Liver (tissue), 9 donors: ENCODE data around the gene COL12A1. TPM values are rescaled to one million over a fixed set of nuclear protein-coding genes. Genes with fewer than 3 reads are reported as not detected.

Source experiments
- DNase-seq: peaks from one replicate; pipeline ENCODE4 v3.0.0-alpha.2; 2017; ENCODE audit warnings: low spot score
- H3K27ac ChIP-seq, 2 donors: one replicate each; pipeline ENCODE4 v1.7.0; 2013; ENCODE audit warnings: inconsistent platforms in 2 of 2, low read length in 2 of 2, control low read depth in 1 of 2, low read depth in 1 of 2, mild to moderate bottlenecking in 1 of 2
- H3K27me3 ChIP-seq, 4 donors: one replicate each; pipeline versions ENCODE4 v1.6.1 to v1.7.0; 2013; ENCODE audit warnings: low read length in 3 of 4, inconsistent platforms in 1 of 4, mild to moderate bottlenecking in 1 of 4, moderate library complexity in 1 of 4; ENCODE audit not compliant: control insufficient read depth in 4 of 4, insufficient read depth in 4 of 4
- H3K36me3 ChIP-seq, 4 donors: one replicate each; pipeline versions ENCODE4 v1.6.1 to v1.7.0; 2013; ENCODE audit warnings: low read length in 3 of 4, mild to moderate bottlenecking in 3 of 4, low read depth in 1 of 4, moderate library complexity in 1 of 4; ENCODE audit not compliant: control insufficient read depth in 4 of 4, insufficient read depth in 3 of 4
- H3K4me1 ChIP-seq, 4 donors: one replicate each; pipeline versions ENCODE4 v1.6.1 to v1.7.0; 2013; ENCODE audit warnings: low read length in 3 of 4, mild to moderate bottlenecking in 3 of 4, moderate library complexity in 1 of 4; ENCODE audit not compliant: control insufficient read depth in 4 of 4, insufficient read depth in 4 of 4
- H3K4me3 ChIP-seq, 3 donors: one replicate each; pipeline versions ENCODE4 v1.6.1 to v1.7.0; 2013; ENCODE audit warnings: low read length in 3 of 3, control low read depth in 1 of 3, low read depth in 1 of 3, mild to moderate bottlenecking in 1 of 3
- H3K9ac ChIP-seq, 2 donors: one replicate each; pipeline ENCODE4 v1.7.0; 2013; ENCODE audit warnings: low read length in 2 of 2, mild to moderate bottlenecking in 2 of 2, moderate library complexity in 2 of 2, control low read depth in 1 of 2, low read depth in 1 of 2
- H3K9me3 ChIP-seq, 4 donors: one replicate each; pipeline versions ENCODE4 v1.6.1 to v1.7.0; 2013; ENCODE audit warnings: low read length in 3 of 4; ENCODE audit not compliant: control insufficient read depth in 4 of 4
- ATF3 ChIP-seq: IDR thresholded peaks from 2 replicates; pipeline ENCODE4 v1.6.1; 2016; ENCODE audit warnings: antibody characterized with exemption
- CTCF ChIP-seq: fragments of 150-350 bp; IDR thresholded peaks from 2 replicates; pipeline ENCODE4 v1.5.1; 2017; ENCODE audit warnings: improper control_type of control experiment, low read depth, low read length; ENCODE audit not compliant: missing input control
- EGR1 ChIP-seq, 2 donors: IDR thresholded peaks; 2 replicates each; pipeline ENCODE4 v1.6.1; 2016 to 2018; ENCODE audit warnings: antibody characterized with exemption in 2 of 2, low read depth in 2 of 2
- FOXA1 ChIP-seq: IDR thresholded peaks from 2 replicates; pipeline ENCODE4 v1.6.1; 2016; ENCODE audit warnings: antibody characterized with exemption
- FOXA2 ChIP-seq: IDR thresholded peaks from 2 replicates; pipeline ENCODE4 v1.6.1; 2016; ENCODE audit warnings: antibody characterized with exemption
- GABPA ChIP-seq, 2 donors: IDR thresholded peaks in 1 of 2; conservative IDR thresholded peaks in 1 of 2; 2 replicates each; pipeline ENCODE4 v1.6.1; 2016; ENCODE audit warnings: antibody characterized with exemption in 2 of 2, mild to moderate bottlenecking in 1 of 2, moderate library complexity in 1 of 2
- HNF4A ChIP-seq, 2 donors: conservative IDR thresholded peaks; 2 replicates each; pipeline ENCODE4 v1.6.1; 2016; ENCODE audit warnings: antibody characterized with exemption in 2 of 2, mild to moderate bottlenecking in 2 of 2
- HNF4G ChIP-seq: IDR thresholded peaks from 2 replicates; pipeline ENCODE4 v1.6.1; 2016; ENCODE audit warnings: antibody characterized with exemption
- JUND ChIP-seq, 2 donors: IDR thresholded peaks; 2 replicates each; pipeline ENCODE4 v1.6.1; 2016; ENCODE audit warnings: antibody characterized with exemption in 2 of 2
- MAX ChIP-seq: IDR thresholded peaks from 2 replicates; pipeline ENCODE4 v1.6.1; 2016; ENCODE audit warnings: antibody characterized with exemption
- NR2F2 ChIP-seq: IDR thresholded peaks from 2 replicates; pipeline ENCODE4 v1.6.1; 2016; ENCODE audit warnings: antibody characterized with exemption
- RAD21 ChIP-seq, 2 donors: IDR thresholded peaks; 2 replicates each; pipeline ENCODE4 v1.6.1; 2016; ENCODE audit warnings: antibody characterized with exemption in 2 of 2, mild to moderate bottlenecking in 2 of 2
- REST ChIP-seq: IDR thresholded peaks from 2 replicates; pipeline ENCODE4 v1.6.1; 2016; ENCODE audit warnings: antibody characterized with exemption, mild to moderate bottlenecking
- RXRA ChIP-seq, 2 donors: IDR thresholded peaks; 2 replicates each; pipeline ENCODE4 v1.6.1; 2017 to 2018; ENCODE audit warnings: antibody characterized with exemption in 2 of 2, mild to moderate bottlenecking in 1 of 2
- SP1 ChIP-seq: IDR thresholded peaks from 2 replicates; pipeline ENCODE4 v1.6.1; 2018; ENCODE audit warnings: antibody characterized with exemption, mild to moderate bottlenecking
- TAF1 ChIP-seq: conservative IDR thresholded peaks from 2 replicates; pipeline ENCODE4 v1.6.1; 2016; ENCODE audit warnings: antibody characterized with exemption, mild to moderate bottlenecking
- YY1 ChIP-seq: IDR thresholded peaks from 2 replicates; pipeline ENCODE4 v1.6.1; 2016; ENCODE audit warnings: antibody characterized with exemption, mild to moderate bottlenecking
- ZBTB33 ChIP-seq: IDR thresholded peaks from 2 replicates; pipeline ENCODE4 v1.6.1; 2016; ENCODE audit warnings: antibody characterized with exemption
- WGBS: extraction: QIAGEN DNeasy Blood & Tissue Kit; methylation state at CpG from one replicate; pipeline ENCODE4 v1.1.7; 2013; 5-methylcytosine and 5-hydroxymethylcytosine counted together
- polyA plus RNA-seq, 2 donors: library from polyadenylated mRNA; stranded (reverse) in 1 of 2; unstranded in 1 of 2; fragments of 200-250 nt in 1 of 2; fragments of >200 nt in 1 of 2; fragmentation: Nextera tagmentation in 1 of 2; extraction: Ambion mirVana in 1 of 2; gene quantifications; one replicate each; pipeline versions ENCODE4 v1.2.1 to v1.2.3, GENCODE V29; 2013 to 2015
- total RNA-seq, 2 donors: library from RNA; depleted of rRNA; stranded (reverse); fragments of >200 nt; gene quantifications; one replicate each; pipeline ENCODE4 v1.2.3, GENCODE V29; 2014
- donor health status: healthy.
- donor health status: healthy.
- donor health status: healthy.
- donor health status: healthy.
- donor health status: healthy.

Gene COL12A1
- total and polyA plus RNA-seq, 4 donors, result 0.15 to 5.1 (median 1.8) TPM

- Histone ChIP-seq H3K9me3 (no peaks in the 10 kb centered on the region), H3K27me3 (no peaks in the 10 kb centered on the region), H3K36me3 (no peaks in the 10 kb centered on the region), H3K4me3 (no peak overlapping the region), H3K27ac (no peak overlapping the region), H3K4me1 (peaks cover 1 to 20% (median 7%) of the 10 kb centered on the region in 4 donors), H3K9ac (no peak overlapping the region)
- TF ChIP-seq ATF3, result no peak
- no peak for TF ChIP-seq NR2F2
- no peak for TF ChIP-seq HNF4A (conservative IDR thresholded peaks at IDR 0.05)
- TF ChIP-seq CTCF, result peak; percentile 87
- peak; percentile 96 for TF ChIP-seq RAD21 (IDR thresholded peaks at IDR 0.05)
- peak in 1 of 2 donors; percentile 11 for TF ChIP-seq RXRA (IDR thresholded peaks at IDR 0.05)
- TF ChIP-seq SP1, result no peak
- WGBS, result 55% methylated on average over 10 of the region's 10 CpGs
- DNase-seq, result no peak
Measured at GRCh38 chr6:75230484-75231325, 24.9 kb upstream of the COL12A1 start.

GRCh38 chr6:75224303-75224926 is 18.6 kb upstream of the COL12A1 start:
- H3K4me3 ChIP-seq, result no peak overlapping the region
- H3K9ac ChIP-seq, result no peak overlapping the region
- peaks cover 9 to 42% (median 29%) of the 10 kb centered on the region in 4 donors for H3K4me1 ChIP-seq
- no peaks in the 10 kb centered on the region for H3K27me3 ChIP-seq
- DNase-seq, result no peak
- H3K36me3 ChIP-seq, result no peaks in the 10 kb centered on the region
- H3K9me3 ChIP-seq, result no peaks in the 10 kb centered on the region
- WGBS, result 36% methylated on average over 6 of the region's 6 CpGs
- TF ChIP-seq HNF4G (peak; percentile 11), FOXA1 (no peak), MAX (peak; percentile 77), NR2F2 (no peak), ATF3 (peak; percentile 16), CTCF (no peak), REST (peak; percentile 49), TAF1 (no peak), ZBTB33 (peak; percentile 66), RAD21 (IDR thresholded peaks at IDR 0.05) (no peak), HNF4A (conservative IDR thresholded peaks at IDR 0.05) (peak; percentile 61 to 71), EGR1 (IDR thresholded peaks at IDR 0.05; ENCODE audit: low read depth in 2 of 2) (peak in 1 of 2 donors; percentile 60), GABPA (IDR thresholded peaks at IDR 0.05 in 1 of 2, conservative IDR thresholded peaks at IDR 0.05 in 1 of 2) (peak in 1 of 2 donors; percentile 49), SP1 (peak; percentile 79), YY1 (peak; percentile 92), FOXA2 (peak; percentile 22), JUND (IDR thresholded peaks at IDR 0.05) (no peak), RXRA (IDR thresholded peaks at IDR 0.05) (peak; percentile 58 to 69)
- peak overlapping the region; percentile 55 to 87 for H3K27ac ChIP-seq
